GM18520 (cell line): ENCODE data around the gene ZNF532.
"Not testable (repeated sequence)": the region's sequence is repeated elsewhere in the genome, so short reads cannot be mapped to it uniquely, and the experiment has no call there.

Experiments used
- ATAC-seq: cut with Tn5 transposase; IDR thresholded peaks from one replicate; pipeline ENCODE4 v1.9.1; 2021; ENCODE audit not compliant: unreplicated experiment

The ZNF532 gene

GRCh38 chr18:58898010-58898799, 33.5 kb downstream of the ZNF532 start:
- ATAC-seq = no peak

GRCh38 chr18:58900015-58900649, 35.5 kb downstream of the ZNF532 start:
- no peak for ATAC-seq

- ATAC-seq = no peak
Observed at GRCh38 chr18:58901143-58901542, 36.5 kb downstream of the ZNF532 start.

- ATAC-seq = no peak
Observed at GRCh38 chr18:58901783-58902182, 37.1 kb downstream of the ZNF532 start.

- no peak for ATAC-seq
Observed at GRCh38 chr18:58902961-58903360, 38.3 kb downstream of the ZNF532 start.

- ATAC-seq = no peak
Observed at GRCh38 chr18:58903533-58903932, 38.9 kb downstream of the ZNF532 start.

- no peak for ATAC-seq
Observed at GRCh38 chr18:58905777-58906428, 41.2 kb downstream of the ZNF532 start.

- no peak for ATAC-seq
Observed at GRCh38 chr18:58908006-58908405, 43.3 kb downstream of the ZNF532 start.

GRCh38 chr18:58909521-58909920, 44.8 kb downstream of the ZNF532 start:
- ATAC-seq = no peak

- ATAC-seq = no peak
Observed at GRCh38 chr18:58911241-58911640, 46.6 kb downstream of the ZNF532 start.

GRCh38 chr18:58911766-58912165, 47.1 kb downstream of the ZNF532 start:
- no peak for ATAC-seq

GRCh38 chr18:58915006-58915799, 50.5 kb downstream of the ZNF532 start:
- ATAC-seq = no peak

GRCh38 chr18:58915995-58916394, 51.3 kb downstream of the ZNF532 start:
- no peak for ATAC-seq

- not testable (repeated sequence) for ATAC-seq
Observed at GRCh38 chr18:58919934-58920333, 55.3 kb downstream of the ZNF532 start.

- ATAC-seq = no peak
Observed at GRCh38 chr18:58922995-58923394, 58.3 kb downstream of the ZNF532 start.

- no peak for ATAC-seq
Observed at GRCh38 chr18:58924473-58924872, 59.8 kb downstream of the ZNF532 start.

- no peak for ATAC-seq
Observed at GRCh38 chr18:58927659-58928058, 63.0 kb downstream of the ZNF532 start.

- ATAC-seq = no peak
Observed at GRCh38 chr18:58928386-58928785, 63.7 kb downstream of the ZNF532 start.

GRCh38 chr18:58929206-58929605, 64.5 kb downstream of the ZNF532 start:
- ATAC-seq = no peak

GRCh38 chr18:58934356-58934755, 69.7 kb downstream of the ZNF532 start:
- ATAC-seq = no peak

GRCh38 chr18:58934933-58935577, 70.4 kb downstream of the ZNF532 start:
- ATAC-seq = no peak
